SK-N-SH (cell line): ENCODE results near the gene PSIP1. TPM values are rescaled to one million over a fixed set of nuclear protein-coding genes. Genes with fewer than 3 reads are reported as not detected.

ENCODE experiments used
- CTCF ChIA-PET: fragments of 300-600, 350-600 bp; formaldehyde crosslinking; extraction: SDS; loops from one replicate; lab custom pipeline; 2021; lab: Yijun Ruan, JAX
- POLR2A ChIA-PET: fragments of 350-600 bp; sonication (Branson Sonifier 250); formaldehyde crosslinking; extraction: SDS; loops from one replicate; lab custom pipeline; 2020; ENCODE audit warnings: antibody characterized with exemption, inconsistent platforms; lab: Yijun Ruan, JAX
- DNase-seq: peaks from one replicate; pipeline ENCODE4 v3.0.0; 2012
- H2AFZ ChIP-seq: fragments of 200-600 bp; sonication (generic); 2 replicates; pipeline ENCODE4 v1.8.1; 2016; ENCODE audit warnings: antibody characterized with exemption, mild to moderate bottlenecking, low read depth
- H3F3A ChIP-seq: fragments of 200-600 bp; sonication (generic); replicated peaks from 2 replicates; pipeline ENCODE3; 2016; ENCODE audit warnings: antibody characterized with exemption, mild to moderate bottlenecking; ENCODE audit not compliant: insufficient read depth
- H3K27ac ChIP-seq, 2 experiments: fragments of 200-500 bp in 1 of 2; fragments of 200-600 bp in 1 of 2; sonication (Bioruptor generic) in 1 of 2; sonication (generic), shearing (Covaris generic) in 1 of 2; 2 replicates each; pipeline versions ENCODE4 v1.5.1 to v1.6.1; 2014 to 2016; ENCODE audit warnings: low read depth in 2 of 2, inconsistent platforms in 1 of 2, low read length in 1 of 2, mild to moderate bottlenecking in 1 of 2, mixed read lengths in 1 of 2
- H3K27me3 ChIP-seq: fragments of 200-600 bp; sonication (generic), shearing (Covaris generic); 2 replicates; pipeline ENCODE4 v1.6.1; 2016; ENCODE audit warnings: mixed run types; ENCODE audit not compliant: insufficient read depth
- H3K36me3 ChIP-seq, 2 experiments: fragments of 200-500 bp in 1 of 2; fragments of 200-600 bp in 1 of 2; sonication (Bioruptor generic) in 1 of 2; sonication (generic) in 1 of 2; replicated peaks in 1 of 2; 2 replicates each; pipeline versions ENCODE3 to v1.5.1; 2014 to 2016; ENCODE audit warnings: low read length in 1 of 2, mild to moderate bottlenecking in 1 of 2; ENCODE audit not compliant: insufficient read depth in 2 of 2, control insufficient read depth in 1 of 2
- H3K4me1 ChIP-seq, 2 experiments: fragments of 200-500 bp in 1 of 2; fragments of 200-600 bp in 1 of 2; sonication (Bioruptor generic) in 1 of 2; sonication (generic), shearing (Covaris generic) in 1 of 2; 2 replicates each; pipeline versions ENCODE4 v1.5.1 to v1.6.1; 2014 to 2016; ENCODE audit warnings: low read depth in 1 of 2, low read length in 1 of 2, mixed run types in 1 of 2; ENCODE audit not compliant: insufficient read depth in 2 of 2, control insufficient read depth in 1 of 2
- H3K4me2 ChIP-seq: fragments of 200-600 bp; sonication (generic), shearing (Covaris generic); 2 replicates; pipeline ENCODE4 v1.6.1; 2017; ENCODE audit warnings: mixed run types
- H3K4me3 ChIP-seq, 2 experiments: fragments of 200-500 bp in 1 of 2; fragments of 200-600 bp in 1 of 2; sonication (Bioruptor generic) in 1 of 2; sonication (generic), shearing (Covaris generic) in 1 of 2; 2 replicates each; pipeline versions ENCODE4 v1.5.1 to v1.8.1; 2014 to 2016; ENCODE audit warnings: low read depth in 2 of 2, inconsistent platforms in 1 of 2, low read length in 1 of 2, mild to moderate bottlenecking in 1 of 2, mixed read lengths in 1 of 2, moderate library complexity in 1 of 2
- H3K79me2 ChIP-seq: fragments of 200-600 bp; sonication (generic); 2 replicates; pipeline ENCODE4 v1.8.1; 2017; ENCODE audit warnings: mild to moderate bottlenecking; ENCODE audit not compliant: insufficient read depth
- H3K9ac ChIP-seq: fragments of 200-600 bp; sonication (generic); 2 replicates; pipeline ENCODE4 v1.6.1; 2017; ENCODE audit warnings: mixed run types
- H3K9me2 ChIP-seq: fragments of 200-600 bp; sonication (generic); 2 replicates; pipeline ENCODE4 v1.6.1; 2017; ENCODE audit warnings: mixed run types
- H3K9me3 ChIP-seq: fragments of 200-600 bp; sonication (generic); 2 replicates; pipeline ENCODE4 v1.6.1; 2017; ENCODE audit warnings: mixed run types, mild to moderate bottlenecking, moderate library complexity
- H4K20me1 ChIP-seq: fragments of 200-600 bp; sonication (generic); 2 replicates; pipeline ENCODE4 v1.6.1; 2017; ENCODE audit warnings: mild to moderate bottlenecking, mixed run types; ENCODE audit not compliant: insufficient read depth
- CHD2 ChIP-seq: fragments of 150-350 bp; IDR thresholded peaks from 2 replicates; pipeline ENCODE4 v1.6.1; 2018; ENCODE audit warnings: low read length; ENCODE audit not compliant: partially characterized antibody
- CTCF ChIP-seq: fragments of 200-600 bp; sonication (generic); IDR thresholded peaks from 2 replicates; pipeline ENCODE4 v1.6.1; 2017; ENCODE audit warnings: antibody characterized with exemption, mild to moderate bottlenecking, moderate library complexity
- EP300 ChIP-seq, 2 experiments: IDR thresholded peaks; 2 replicates each; pipeline versions ENCODE4 v1.4.0 to v1.6.1; 2012; ENCODE audit warnings: borderline replicate concordance in 1 of 2, low read depth in 1 of 2, low read length in 1 of 2
- EZH2phosphoT487 ChIP-seq: fragments of 200-600 bp; sonication (generic); IDR thresholded peaks from 2 replicates; pipeline ENCODE4 v1.6.1; 2017; ENCODE audit warnings: low read depth, mixed run types, mild to moderate bottlenecking, antibody characterized with exemption, moderate library complexity, borderline replicate concordance
- FOXJ3 ChIP-seq: sonication (generic); formaldehyde crosslinking; IDR thresholded peaks from 2 replicates; pipeline ENCODE4 v1.5.1; 2020; ENCODE audit warnings: mild to moderate bottlenecking, missing genetic modification reagents
- GATA2 ChIP-seq: sonication (generic); formaldehyde crosslinking; IDR thresholded peaks from 2 replicates; pipeline ENCODE4 v1.5.0; 2020; ENCODE audit warnings: mild to moderate bottlenecking, missing genetic modification reagents
- IRF3 ChIP-seq: fragments of 150-350 bp; IDR thresholded peaks from 2 replicates; pipeline ENCODE4 v1.6.1; 2016; ENCODE audit warnings: mild to moderate bottlenecking, low read depth, low read length
- JUND ChIP-seq: IDR thresholded peaks from 2 replicates; pipeline ENCODE4 v1.4.0; 2012
- MAX ChIP-seq: IDR thresholded peaks from 2 replicates; pipeline ENCODE4 v1.4.0; 2012; ENCODE audit warnings: low read depth
- MEF2A ChIP-seq: IDR thresholded peaks from 2 replicates; pipeline ENCODE4 v1.4.0; 2012; ENCODE audit warnings: low read depth, borderline replicate concordance
- NFIC ChIP-seq: IDR thresholded peaks from 2 replicates; pipeline ENCODE4 v1.4.0; 2012; ENCODE audit warnings: borderline replicate concordance
- NRF1 ChIP-seq: IDR thresholded peaks from 2 replicates; pipeline ENCODE4 v1.6.1; 2012; ENCODE audit warnings: low read depth, mild to moderate bottlenecking, low read length
- POLR2AphosphoS5 ChIP-seq: IDR thresholded peaks from 2 replicates; pipeline ENCODE4 v1.6.1; 2012; ENCODE audit warnings: low read depth, low read length
- RCOR1 ChIP-seq: fragments of 150-350 bp; IDR thresholded peaks from 2 replicates; pipeline ENCODE4 v1.6.1; 2017; ENCODE audit warnings: antibody characterized with exemption, low read length
- REST ChIP-seq: IDR thresholded peaks from 2 replicates; pipeline ENCODE4 v1.6.1; 2012; ENCODE audit warnings: mild to moderate bottlenecking, low read depth, low read length, moderate library complexity
- RFX5 ChIP-seq: IDR thresholded peaks from 2 replicates; pipeline ENCODE4 v1.6.1; 2012; ENCODE audit warnings: mild to moderate bottlenecking, improper control_type of control experiment, low read length
- RXRA ChIP-seq: IDR thresholded peaks from 2 replicates; pipeline ENCODE4 v1.4.0; 2012; ENCODE audit warnings: low read depth, mild to moderate bottlenecking, borderline replicate concordance
- SIN3A ChIP-seq: IDR thresholded peaks from 2 replicates; pipeline ENCODE4 v1.6.1; 2012; ENCODE audit warnings: low read depth, mild to moderate bottlenecking, low read length, moderate library complexity, borderline replicate concordance
- SMC3 ChIP-seq: IDR thresholded peaks from 2 replicates; pipeline ENCODE4 v1.6.1; 2012; ENCODE audit warnings: low read depth, low read length, improper control_type of control experiment
- TAF1 ChIP-seq: IDR thresholded peaks from 2 replicates; pipeline ENCODE4 v1.6.1; 2012; ENCODE audit warnings: low read depth, mild to moderate bottlenecking, low read length, moderate library complexity, borderline replicate concordance
- TCF12 ChIP-seq: IDR thresholded peaks from 2 replicates; pipeline ENCODE4 v1.4.0; 2012
- TEAD4 ChIP-seq: IDR thresholded peaks from 2 replicates; pipeline ENCODE4 v1.4.0; 2012; ENCODE audit warnings: mild to moderate bottlenecking, borderline replicate concordance; ENCODE audit not compliant: insufficient read depth
- YY1 ChIP-seq: IDR thresholded peaks from 2 replicates; pipeline ENCODE4 v1.4.0; 2012; ENCODE audit warnings: low read depth, mild to moderate bottlenecking
- ZBTB33 ChIP-seq: IDR thresholded peaks from 2 replicates; pipeline ENCODE4 v1.4.0; 2012; ENCODE audit warnings: low read depth, borderline replicate concordance
- WGBS: methylation state at CpG from one replicate; pipeline ENCODE4 v1.1.6; 2017; ENCODE audit warnings: low lambda C conversion rate; 5-methylcytosine and 5-hydroxymethylcytosine counted together
- polyA plus RNA-seq, 3 experiments: library from polyadenylated mRNA; depleted of rRNA; stranded (reverse); fragments of >200 nt; gene quantifications; 2 replicates each; pipeline ENCODE4 v1.2.3, GENCODE V29; 2012

Gene PSIP1
- polyA plus RNA-seq, 1 of the 3 experiments (the other 2 are of a cell fraction) = 21.0 TPM

GRCh38 chr9:15422372-15423230 is 88.2 kb downstream of the PSIP1 start, which contains the start of gene SNAPC3:
Gene SNAPC3 (plus strand): TSS chr9:15422876. CDS start chr9:15422880, 4 bp downstream.
- peaks cover 19 to 31% of the 10 kb centered on the region in 2 experiments for H3K36me3 ChIP-seq
- CTCF ChIA-PET = interaction anchor here (0.6 to 2.2 kb wide), 7 partner anchors 18 to 219 kb away, joined by 3 to 9 read pairs (median 5); partner anchors contain the start of gene TTC39B
- TF ChIP-seq POLR2AphosphoS5 (peak; percentile 91), EP300 (IDR thresholded peaks at IDR 0.05; ENCODE audit: borderline replicate concordance in 1 of 2, low read depth in 1 of 2, low read length in 1 of 2) (no peak), SIN3A (no peak), YY1 (peak; percentile 93), MAX (peak; percentile 77), RXRA (no peak), CTCF (no peak), REST (no peak), FOXJ3 (CRISPR knock-in tag) (no peak), RFX5 (no peak), GATA2 (CRISPR knock-in tag) (no peak), EZH2phosphoT487 (no peak), TCF12 (no peak), RCOR1 (no peak), CHD2 (peak; percentile 98), NRF1 (no peak), TEAD4 (no peak), TAF1 (peak; percentile 84), MEF2A (no peak), JUND (no peak), IRF3 (no peak), SMC3 (no peak), NFIC (no peak), ZBTB33 (peak; percentile 96)

More at GRCh38 chr9:15422372-15423230, 88.2 kb downstream of the PSIP1 start, which contains the start of gene SNAPC3:
- Histone ChIP-seq H3K9me3 (no peaks in the 10 kb centered on the region), H3K27me3 (no peaks in the 10 kb centered on the region), H2AFZ (peak within 1 kb of the TSS; percentile 91), H3K79me2 (peaks cover 49% of the 10 kb centered on the region), H3F3A (no peaks in the 10 kb centered on the region), H3K27ac (peak within 1 kb of the TSS; percentile 62 to 96), H3K4me3 (peak within 1 kb of the TSS; percentile 86 to 93), H3K9ac (peak within 1 kb of the TSS; percentile 92), H3K9me2 (no peaks in the 10 kb centered on the region), H4K20me1 (no peaks in the 10 kb centered on the region; the same call in 1 of the 2 replicates), H3K4me2 (peak within 1 kb of the TSS; percentile 85), H3K4me1 (peaks cover 0 to 9% of the 10 kb centered on the region in 2 experiments; a peak in 2 of 4 replicates)
- POLR2A ChIA-PET = interaction anchor here (0.5 to 1.9 kb wide), 5 partner anchors 13 to 1446 kb away, joined by 3 to 7 read pairs (median 3); partner anchors contain the start of genes CCDC171 and TTC39B
- 4% methylated on average over 24 of the region's 70 CpGs for WGBS
- DNase-seq = peak; percentile 95
